Effector CD4-positive, alpha-beta T cell (primary cell): ENCODE measurements around the gene HK2.
"Not testable (repeated sequence)": the region's sequence is repeated elsewhere in the genome, so short reads cannot be mapped to it uniquely, and the experiment has no call there.

Source experiments
- DNase-seq: peaks from one replicate; pipeline ENCODE4 v3.0.0-alpha.2; 2020
- total RNA-seq: gene quantifications from one replicate; lab custom pipeline; 2026; lab: John Stamatoyannopoulos, UW

Gene HK2
- 43.5 reads per million, percentile 65 among the genes with 10 or more reads in this experiment for total RNA-seq

GRCh38 chr2:74833418-74834233 is at the start of gene HK2:
TSS of gene HK2 (plus strand) at chr2:74834127. CDS start at chr2:74834581, 454 bp downstream.
- DNase-seq = peak; percentile 70

- no peak for DNase-seq
Observed at GRCh38 chr2:74789271-74789670, 44.7 kb upstream of the HK2 start.

GRCh38 chr2:74792282-74792681 is 41.6 kb upstream of the HK2 start:
- no peak for DNase-seq

GRCh38 chr2:74794878-74795277 is 39.0 kb upstream of the HK2 start:
- DNase-seq = not testable (repeated sequence)

GRCh38 chr2:74806355-74806839 is 27.5 kb upstream of the HK2 start:
- no peak for DNase-seq

GRCh38 chr2:74806920-74807319 is 27.0 kb upstream of the HK2 start:
- DNase-seq = no peak

- no peak for DNase-seq
Observed at GRCh38 chr2:74812787-74813590, 20.9 kb upstream of the HK2 start.

- DNase-seq = no peak
Observed at GRCh38 chr2:74814102-74814501, 19.8 kb upstream of the HK2 start.

GRCh38 chr2:74815941-74816340 is 18.0 kb upstream of the HK2 start:
- DNase-seq = no peak

- DNase-seq = no peak
Observed at GRCh38 chr2:74816540-74817303, 17.2 kb upstream of the HK2 start.

GRCh38 chr2:74817304-74817675 is 16.6 kb upstream of the HK2 start:
- DNase-seq = no peak

- DNase-seq = no peak
Observed at GRCh38 chr2:74819702-74820101, 14.2 kb upstream of the HK2 start.

GRCh38 chr2:74821177-74822126 is 12.5 kb upstream of the HK2 start:
- DNase-seq = no peak

- no peak for DNase-seq
Observed at GRCh38 chr2:74822771-74823566, 11.0 kb upstream of the HK2 start.

GRCh38 chr2:74824679-74825078 is 9.2 kb upstream of the HK2 start:
- no peak for DNase-seq

GRCh38 chr2:74828543-74828942 is 5.4 kb upstream of the HK2 start:
- no peak for DNase-seq

GRCh38 chr2:74831693-74832530 is 2.0 kb upstream of the HK2 start:
- no peak for DNase-seq

- DNase-seq = not testable (repeated sequence)
Observed at GRCh38 chr2:74834234-74834791, 386 bp downstream of the HK2 start.
